ENCODE measurements around the gene HSF4. TPM values are rescaled to one million over a fixed set of nuclear protein-coding genes. Genes with fewer than 3 reads are reported as not detected.
"Not testable (repeated sequence)": the region's sequence is repeated elsewhere in the genome, so short reads cannot be mapped to it uniquely, and the experiment has no call there.

The HSF4 gene
- total RNA-seq, 4 donors from 2014 or later, result 3.7 to 59.5 (median 19.6) TPM

GRCh38 chr16:67117716-67118115 lies 46.8 kb upstream of the HSF4 start:
- H3K9me3 ChIP-seq, result no peaks in the 10 kb centered on the region
- DNase-seq, result no peak
- no peak overlapping the region for H3K4me3 ChIP-seq
- intact Hi-C loops (cut with DNase I), result no loop called here
- H3K27ac ChIP-seq, result no peak overlapping the region
- no peak for TF ChIP-seq POLR2A (IDR thresholded peaks at IDR 0.05)
- TF ChIP-seq CTCF (IDR thresholded peaks at IDR 0.05), result no peak
- WGBS, 2 donors, result 94 to 97% methylated on average over 8 to 9 of the region's 9 CpGs
- no peaks in the 10 kb centered on the region for H3K27me3 ChIP-seq
- peaks cover 0 to 42% (median 8%) of the 10 kb centered on the region in 3 donors for H3K4me1 ChIP-seq
- peaks cover 0 to 46% (median 16%) of the 10 kb centered on the region in 3 donors for H3K36me3 ChIP-seq

- no peaks in the 10 kb centered on the region for H3K9me3 ChIP-seq
- H3K36me3 ChIP-seq, result peaks cover 0 to 69% (median 21%) of the 10 kb centered on the region in 3 donors
- intact Hi-C loops (cut with DNase I), result no loop called here
- TF ChIP-seq CTCF (IDR thresholded peaks at IDR 0.05) (no peak), POLR2A (IDR thresholded peaks at IDR 0.05) (no peak)
- H3K27ac ChIP-seq, result no peak overlapping the region
- no peak overlapping the region for H3K4me3 ChIP-seq
- H3K27me3 ChIP-seq, result no peaks in the 10 kb centered on the region
- 65 to 70% methylated on average over 5 of the region's 5 CpGs for WGBS, 2 donors
- DNase-seq, result no peak
- peaks cover 0 to 19% (median 0%) of the 10 kb centered on the region in 3 donors for H3K4me1 ChIP-seq
Observed at GRCh38 chr16:67120025-67120424, 44.5 kb upstream of the HSF4 start.

GRCh38 chr16:67122799-67123198 lies 41.7 kb upstream of the HSF4 start:
- DNase-seq; H3K27ac ChIP-seq; H3K9me3 ChIP-seq; H3K4me3 ChIP-seq; H3K4me1 ChIP-seq; intact Hi-C loops (cut with DNase I); H3K27me3 ChIP-seq: not testable (repeated sequence)
- H3K36me3 ChIP-seq, result peaks cover 0 to 87% (median 21%) of the 10 kb centered on the region in 3 donors
- 91 to 93% methylated on average over 5 of the region's 5 CpGs for WGBS, 2 donors

GRCh38 chr16:67128417-67128816 lies 36.1 kb upstream of the HSF4 start:
- Histone ChIP-seq H3K27ac (no peak overlapping the region), H3K36me3 (peaks cover 0 to 99% (median 0%) of the 10 kb centered on the region in 3 donors), H3K4me3 (no peak overlapping the region), H3K27me3 (no peaks in the 10 kb centered on the region), H3K4me1 (no peaks in the 10 kb centered on the region), H3K9me3 (no peaks in the 10 kb centered on the region)
- no peak for DNase-seq
- intact Hi-C loops (cut with DNase I), result no loop called here
- no peak for TF ChIP-seq CTCF (IDR thresholded peaks at IDR 0.05)
- no peak for TF ChIP-seq POLR2A (IDR thresholded peaks at IDR 0.05)

- intact Hi-C loops (cut with DNase I), result no loop called here
- 93 to 100% methylated on average over 3 of the region's 3 CpGs for WGBS, 2 donors
- H3K4me3 ChIP-seq, result no peak overlapping the region
- DNase-seq, result no peak
- H3K4me1 ChIP-seq, result no peaks in the 10 kb centered on the region
- TF ChIP-seq CTCF (IDR thresholded peaks at IDR 0.05), result no peak
- TF ChIP-seq POLR2A (IDR thresholded peaks at IDR 0.05), result no peak
- H3K9me3 ChIP-seq, result no peaks in the 10 kb centered on the region
- peaks cover 0 to 99% (median 0%) of the 10 kb centered on the region in 3 donors for H3K36me3 ChIP-seq
- no peak overlapping the region for H3K27ac ChIP-seq
- H3K27me3 ChIP-seq, result no peaks in the 10 kb centered on the region
Observed at GRCh38 chr16:67128887-67129286, 35.7 kb upstream of the HSF4 start.

- intact Hi-C loops (cut with DNase I), result no loop called here
- no peaks in the 10 kb centered on the region for H3K9me3 ChIP-seq
- no peak for DNase-seq
- H3K27ac ChIP-seq, result no peak overlapping the region
- TF ChIP-seq CTCF (IDR thresholded peaks at IDR 0.05) (no peak), POLR2A (IDR thresholded peaks at IDR 0.05) (no peak)
- H3K4me3 ChIP-seq, result no peak overlapping the region
- no peaks in the 10 kb centered on the region for H3K27me3 ChIP-seq
- no peaks in the 10 kb centered on the region for H3K4me1 ChIP-seq
- 90 to 96% methylated on average over 2 to 3 of the region's 3 CpGs for WGBS, 2 donors
- H3K36me3 ChIP-seq, result peaks cover 0 to 99% (median under 1%) of the 10 kb centered on the region in 3 donors
Observed at GRCh38 chr16:67129422-67129821, 35.1 kb upstream of the HSF4 start.

All from esophagus squamous epithelium (tissue), 5 donors.